ENCODE results near the gene PIK3CA.

Gene PIK3CA

GRCh38 chr3:179265875-179266274 is 117.7 kb downstream of the PIK3CA start:
- DNase-seq: no peak
- H3K79me1 ChIP-seq (ENCODE audit: low read length): peaks cover 3% of the 10 kb centered on the region
- no peak overlapping the region for H3K14ac ChIP-seq (ENCODE audit: low read length)
- H4K91ac ChIP-seq (ENCODE audit: low read depth, low read length): no peak overlapping the region
- WGBS (ENCODE audit: extremely low coverage, insufficient coverage, insufficient read length): no CpG with 5 or more reads among the region's 4 CpGs
- no peak overlapping the region for H2BK5ac ChIP-seq (ENCODE audit: low read depth, low read length, poor library complexity)
- H3K27me3 ChIP-seq (ENCODE audit: insufficient read depth, low read length): no peaks in the 10 kb centered on the region
- H3K9ac ChIP-seq (ENCODE audit: low read length): no peak overlapping the region
- no peak overlapping the region for H3K27ac ChIP-seq (ENCODE audit: low read depth, low read length)
- no peak overlapping the region for H2BK120ac ChIP-seq (ENCODE audit: insufficient read depth, low read length, poor library complexity)
- no peak overlapping the region for H3K18ac ChIP-seq (ENCODE audit: low read length)
- H2BK12ac ChIP-seq (ENCODE audit: low read length): no peak overlapping the region
- H4K12ac ChIP-seq (ENCODE audit: low read depth, low read length): no peak overlapping the region
- no peak overlapping the region for H4K8ac ChIP-seq (ENCODE audit: low read depth, low read length)
- H3K4me1 ChIP-seq (ENCODE audit: control insufficient read depth in 1 of 2, insufficient read depth in 2 of 2, low read length in 2 of 2): no peaks in the 10 kb centered on the region
- H3K79me2 ChIP-seq (ENCODE audit: control insufficient read depth, insufficient read depth, low read length, poor library complexity): no peaks in the 10 kb centered on the region
- H2AK5ac ChIP-seq (ENCODE audit: low read length): no peak overlapping the region
- H3K4ac ChIP-seq (ENCODE audit: low read depth, low read length): no peak overlapping the region
- H3K4me2 ChIP-seq (ENCODE audit: low read length): no peak overlapping the region
- no peak overlapping the region for H3K23ac ChIP-seq (ENCODE audit: low read length)
- no peak overlapping the region for H2AFZ ChIP-seq (ENCODE audit: insufficient read depth, low read length, poor library complexity)
- no peaks in the 10 kb centered on the region for H3K36me3 ChIP-seq (ENCODE audit: control insufficient read depth in 1 of 2, insufficient read depth in 2 of 2, low read length in 2 of 2)
- H3K4me3 ChIP-seq (ENCODE audit: low read depth, low read length): no peak overlapping the region
- no peaks in the 10 kb centered on the region for H3K9me3 ChIP-seq (ENCODE audit: insufficient read depth, low read depth, low read length)

DNA sequence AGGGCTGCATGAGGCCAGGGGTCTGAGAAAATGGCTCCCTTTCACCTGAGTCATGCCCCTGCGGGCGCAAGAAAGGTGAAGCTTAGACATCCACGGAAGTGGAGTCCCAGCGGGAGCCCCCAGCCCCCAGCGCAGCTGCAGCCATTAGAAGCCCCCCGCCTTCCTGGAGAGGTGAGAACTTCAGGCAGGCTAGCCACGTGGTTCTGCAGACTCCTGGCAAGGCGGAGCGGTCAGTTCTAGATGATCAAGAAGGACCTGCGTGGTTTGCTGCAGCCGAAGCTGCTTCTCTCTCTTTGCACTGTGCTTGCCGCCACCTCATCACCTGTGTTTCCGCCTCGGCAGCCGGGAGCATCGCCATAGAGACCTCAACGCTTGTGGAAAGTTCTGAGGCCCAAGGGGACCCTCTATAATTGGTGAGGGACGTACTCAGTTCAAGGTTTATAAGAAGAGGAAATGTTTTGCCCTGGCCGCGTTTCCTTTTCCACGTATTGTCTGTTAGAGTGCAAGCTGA is 118.6 kb downstream of the PIK3CA start:
- no peak overlapping the region for H3K18ac ChIP-seq (ENCODE audit: low read length)
- H3K4ac ChIP-seq (ENCODE audit: low read depth, low read length): no peak overlapping the region
- no peak for DNase-seq
- no peak overlapping the region for H3K4me3 ChIP-seq (ENCODE audit: low read depth, low read length)
- H3K14ac ChIP-seq (ENCODE audit: low read length): no peak overlapping the region
- no peak overlapping the region for H3K4me2 ChIP-seq (ENCODE audit: low read length)
- no peak overlapping the region for H2AK5ac ChIP-seq (ENCODE audit: low read length)
- H3K79me1 ChIP-seq (ENCODE audit: low read length): no peaks in the 10 kb centered on the region
- no CpG with 5 or more reads among the region's 21 CpGs for WGBS (ENCODE audit: extremely low coverage, insufficient coverage, insufficient read length)
- H3K9me3 ChIP-seq (ENCODE audit: insufficient read depth, low read depth, low read length): no peaks in the 10 kb centered on the region
- no peak overlapping the region for H4K12ac ChIP-seq (ENCODE audit: low read depth, low read length)
- no peak overlapping the region for H2BK5ac ChIP-seq (ENCODE audit: low read depth, low read length, poor library complexity)
- H2AFZ ChIP-seq (ENCODE audit: insufficient read depth, low read length, poor library complexity): no peak overlapping the region
- no peaks in the 10 kb centered on the region for H3K4me1 ChIP-seq (ENCODE audit: control insufficient read depth in 1 of 2, insufficient read depth in 2 of 2, low read length in 2 of 2)
- H2BK12ac ChIP-seq (ENCODE audit: low read length): no peak overlapping the region
- no peak overlapping the region for H2BK120ac ChIP-seq (ENCODE audit: insufficient read depth, low read length, poor library complexity)
- H4K8ac ChIP-seq (ENCODE audit: low read depth, low read length): no peak overlapping the region
- no peak overlapping the region for H3K27ac ChIP-seq (ENCODE audit: low read depth, low read length)
- H3K27me3 ChIP-seq (ENCODE audit: insufficient read depth, low read length): no peaks in the 10 kb centered on the region
- H4K91ac ChIP-seq (ENCODE audit: low read depth, low read length): no peak overlapping the region
- no peaks in the 10 kb centered on the region for H3K79me2 ChIP-seq (ENCODE audit: control insufficient read depth, insufficient read depth, low read length, poor library complexity)
- H3K23ac ChIP-seq (ENCODE audit: low read length): no peak overlapping the region
- H3K9ac ChIP-seq (ENCODE audit: low read length): no peak overlapping the region
- H3K36me3 ChIP-seq (ENCODE audit: control insufficient read depth in 1 of 2, insufficient read depth in 2 of 2, low read length in 2 of 2): no peaks in the 10 kb centered on the region

- Histone ChIP-seq H3K27ac (ENCODE audit: low read depth, low read length) (no peak overlapping the region), H3K4me3 (ENCODE audit: low read depth, low read length) (no peak overlapping the region), H3K14ac (ENCODE audit: low read length) (no peak overlapping the region), H3K36me3 (ENCODE audit: control insufficient read depth in 1 of 2, insufficient read depth in 2 of 2, low read length in 2 of 2) (no peaks in the 10 kb centered on the region), H3K79me2 (ENCODE audit: control insufficient read depth, insufficient read depth, low read length, poor library complexity) (no peaks in the 10 kb centered on the region), H3K27me3 (ENCODE audit: insufficient read depth, low read length) (no peaks in the 10 kb centered on the region), H2BK12ac (ENCODE audit: low read length) (no peak overlapping the region), H3K23ac (ENCODE audit: low read length) (no peak overlapping the region), H2BK120ac (ENCODE audit: insufficient read depth, low read length, poor library complexity) (no peak overlapping the region), H4K12ac (ENCODE audit: low read depth, low read length) (no peak overlapping the region), H3K9ac (ENCODE audit: low read length) (no peak overlapping the region), H3K4me2 (ENCODE audit: low read length) (no peak overlapping the region), H3K18ac (ENCODE audit: low read length) (no peak overlapping the region), H2BK5ac (ENCODE audit: low read depth, low read length, poor library complexity) (no peak overlapping the region), H3K79me1 (ENCODE audit: low read length) (no peaks in the 10 kb centered on the region), H2AK5ac (ENCODE audit: low read length) (no peak overlapping the region), H3K4ac (ENCODE audit: low read depth, low read length) (no peak overlapping the region), H2AFZ (ENCODE audit: insufficient read depth, low read length, poor library complexity) (no peak overlapping the region), H4K8ac (ENCODE audit: low read depth, low read length) (no peak overlapping the region), H3K9me3 (ENCODE audit: insufficient read depth, low read depth, low read length) (no peaks in the 10 kb centered on the region), H4K91ac (ENCODE audit: low read depth, low read length) (no peak overlapping the region), H3K4me1 (ENCODE audit: control insufficient read depth in 1 of 2, insufficient read depth in 2 of 2, low read length in 2 of 2) (no peaks in the 10 kb centered on the region)
- WGBS (ENCODE audit: extremely low coverage, insufficient coverage, insufficient read length): no CpG with 5 or more reads among the region's 4 CpGs
- DNase-seq: no peak
These were observed 120.4 kb downstream of the PIK3CA start for GRCh38 chr3:179268400-179269051.

DNA sequence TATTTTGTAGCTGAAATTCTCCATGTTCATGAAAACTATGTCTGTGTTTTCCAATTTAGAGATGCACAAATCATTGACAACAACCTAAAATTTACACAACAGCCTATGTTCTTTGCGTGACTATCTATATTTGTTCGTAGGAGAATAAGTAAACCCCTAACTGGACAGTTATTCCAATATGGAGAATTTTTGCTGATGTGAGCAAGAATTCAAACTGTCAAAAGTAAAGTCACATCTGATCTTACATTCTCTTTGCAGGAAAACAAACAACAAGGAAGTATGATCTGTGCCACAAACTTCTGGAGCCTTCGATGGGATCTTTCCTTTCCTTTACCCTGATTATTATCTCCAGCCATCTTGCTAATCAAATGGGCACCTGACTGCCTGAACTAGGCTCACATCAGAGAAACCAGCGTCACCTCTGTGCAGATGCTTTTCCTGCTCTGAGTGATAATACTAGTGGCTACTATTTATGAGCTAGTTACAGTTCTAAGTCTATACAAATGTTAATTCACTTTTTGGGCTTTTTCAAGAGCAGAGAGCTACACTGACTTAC is 121.1 kb downstream of the PIK3CA start:
- Histone ChIP-seq H4K12ac (ENCODE audit: low read depth, low read length) (no peak overlapping the region), H2BK12ac (ENCODE audit: low read length) (no peak overlapping the region), H2AK5ac (ENCODE audit: low read length) (no peak overlapping the region), H3K9ac (ENCODE audit: low read length) (no peak overlapping the region), H4K91ac (ENCODE audit: low read depth, low read length) (no peak overlapping the region), H3K36me3 (ENCODE audit: control insufficient read depth in 1 of 2, insufficient read depth in 2 of 2, low read length in 2 of 2) (no peaks in the 10 kb centered on the region), H3K4ac (ENCODE audit: low read depth, low read length) (no peak overlapping the region), H2BK120ac (ENCODE audit: insufficient read depth, low read length, poor library complexity) (no peak overlapping the region), H3K18ac (ENCODE audit: low read length) (no peak overlapping the region), H3K27ac (ENCODE audit: low read depth, low read length) (no peak overlapping the region), H4K8ac (ENCODE audit: low read depth, low read length) (no peak overlapping the region), H3K79me1 (ENCODE audit: low read length) (no peaks in the 10 kb centered on the region), H3K14ac (ENCODE audit: low read length) (no peak overlapping the region), H3K4me3 (ENCODE audit: low read depth, low read length) (no peak overlapping the region), H3K4me1 (ENCODE audit: control insufficient read depth in 1 of 2, insufficient read depth in 2 of 2, low read length in 2 of 2) (no peaks in the 10 kb centered on the region), H2AFZ (ENCODE audit: insufficient read depth, low read length, poor library complexity) (no peak overlapping the region), H2BK5ac (ENCODE audit: low read depth, low read length, poor library complexity) (no peak overlapping the region), H3K9me3 (ENCODE audit: insufficient read depth, low read depth, low read length) (no peaks in the 10 kb centered on the region), H3K27me3 (ENCODE audit: insufficient read depth, low read length) (no peaks in the 10 kb centered on the region), H3K79me2 (ENCODE audit: control insufficient read depth, insufficient read depth, low read length, poor library complexity) (no peaks in the 10 kb centered on the region), H3K23ac (ENCODE audit: low read length) (no peak overlapping the region), H3K4me2 (ENCODE audit: low read length) (no peak overlapping the region)
- no CpG with 5 or more reads among the region's 4 CpGs for WGBS (ENCODE audit: extremely low coverage, insufficient coverage, insufficient read length)
- no peak for DNase-seq
